Measurements from ENCODE around the gene TEX29. TPM values are rescaled to one million over a fixed set of nuclear protein-coding genes. Genes with fewer than 3 reads are reported as not detected.

Gene TEX29
- total and polyA plus RNA-seq, 9 of the 15 experiments (the other 6 are each of a cell fraction or from before 2014, with no cell fraction given): 0.11 TPM; not detected in 7

GRCh38 chr13:111283991-111284390 is 36.5 kb upstream of the TEX29 start:
- H3K27me3 ChIP-seq (ENCODE audit: control insufficient read depth in 2 of 2, insufficient read depth in 2 of 2, low read length in 2 of 2): no peaks in the 10 kb centered on the region
- no peaks in the 10 kb centered on the region for H3K79me2 ChIP-seq (ENCODE audit: control insufficient read depth, insufficient read depth, low read length)
- no peak for FAIRE-seq
- no peaks in the 10 kb centered on the region for H3K9me1 ChIP-seq (ENCODE audit: control insufficient read depth, insufficient read depth, low read length)
- no peak for TF ChIP-seq ZNF3 (CRISPR knock-in tag; IDR thresholded peaks at IDR 0.05)
- TF ChIP-seq HSF4 (CRISPR knock-in tag; IDR thresholded peaks at IDR 0.05; ENCODE audit: borderline replicate concordance): no peak
- no peak for TF ChIP-seq SMAD2 (IDR thresholded peaks at IDR 0.05; ENCODE audit: low read depth, low read length)
- TF ChIP-seq ZNF655 (CRISPR knock-in tag; IDR thresholded peaks at IDR 0.05): no peak
- no peak for TF ChIP-seq ZBED1 (IDR thresholded peaks at IDR 0.05)
- no peak for TF ChIP-seq ZNF584 (CRISPR knock-in tag; IDR thresholded peaks at IDR 0.05; ENCODE audit: low read depth)
- no peak for TF ChIP-seq RAD51 (IDR thresholded peaks at IDR 0.05; ENCODE audit: borderline replicate concordance, low read depth)
- TF ChIP-seq SMARCE1 (IDR thresholded peaks at IDR 0.05): no peak
- no peak for TF ChIP-seq POLR3A (IDR thresholded peaks at IDR 0.05; ENCODE audit: borderline replicate concordance, extremely low read depth, insufficient read depth, insufficient read length)
- no peak for TF ChIP-seq ZNF184 (CRISPR knock-in tag; IDR thresholded peaks at IDR 0.05)
- no peak for TF ChIP-seq FOXJ2 (tag; IDR thresholded peaks at IDR 0.05)
- TF ChIP-seq ZNF280A (IDR thresholded peaks at IDR 0.05; ENCODE audit: low read depth, partially characterized antibody): no peak
- TF ChIP-seq HEY1 (CRISPR knock-in tag; IDR thresholded peaks at IDR 0.05; ENCODE audit: borderline replicate concordance): no peak
- no peak for TF ChIP-seq TCFL5 (CRISPR knock-in tag; conservative IDR thresholded peaks at IDR 0.05)
- no peak for TF ChIP-seq THAP12 (CRISPR knock-in tag; IDR thresholded peaks at IDR 0.05)
- no peak for TF ChIP-seq ZNF398 (CRISPR knock-in tag; IDR thresholded peaks at IDR 0.05)
- TF ChIP-seq SREBF1 (IDR thresholded peaks at IDR 0.05; ENCODE audit: borderline replicate concordance, low read depth, low read length): no peak
- ChIA-PET POLR2A (no interaction called here), CTCF (ENCODE audit: low intra/inter-chr PET ratio) (no interaction called here)
- no peak overlapping the region; a peak in 1 of 4 replicates for H3K9ac ChIP-seq (ENCODE audit: insufficient read depth in 1 of 2, low read depth in 2 of 2, low read length in 2 of 2)
- WGBS (ENCODE audit: insufficient coverage, low coverage, missing lambda C conversion rate): 91% methylated on average over 8 of the region's 9 CpGs
- H3K36me3 ChIP-seq (ENCODE audit: control insufficient read depth, insufficient read depth, low read length): peaks cover 48% of the 10 kb centered on the region; the same call in 1 of the 3 replicates
- no peaks in the 10 kb centered on the region for H3K9me3 ChIP-seq (replicated peaks; ENCODE audit: control insufficient read depth, insufficient read depth, low read depth, low read length)
- H3K4me2 ChIP-seq (ENCODE audit: insufficient read depth, low read length): no peak overlapping the region
- no peak for DNase-seq (ENCODE audit: extremely low read depth in 1 of 4, low spot score in 3 of 4)
- H4K20me1 ChIP-seq (replicated peaks; ENCODE audit: control insufficient read depth, insufficient read depth, low read length): no peaks in the 10 kb centered on the region
- no peak overlapping the region for H3K4me3 ChIP-seq
- no peak overlapping the region for H3K27ac ChIP-seq (ENCODE audit: extremely low read depth, low read depth, low read length)
- in situ Hi-C loops (cut with MboI) (no loop called here), intact Hi-C loops (cut with micrococcal nuclease) (no loop called here)
- no peaks in the 10 kb centered on the region for H3K4me1 ChIP-seq (replicated peaks in 1 of 2; ENCODE audit: control insufficient read depth in 2 of 2, insufficient read depth in 2 of 2, low read length in 2 of 2)
- no TSS peak for BruUV-seq (replicated peaks)
- no peak for ATAC-seq
- H2AFZ ChIP-seq (ENCODE audit: low read depth, low read length): no peak overlapping the region

All from K562 (cell line).